ENCODE data around the gene IKZF2. TPM values are rescaled to one million over a fixed set of nuclear protein-coding genes. Genes with fewer than 3 reads are reported as not detected.

The IKZF2 gene
- total and polyA plus RNA-seq, 8 donors: 0.56 to 19.8 (median 4.5) TPM

GRCh38 chr2:213177679-213178078, 26.3 kb upstream of the IKZF2 start:
- intact Hi-C loops (cut with DNase I; ENCODE audit: low total_unique reads): no loop called here
- no peaks in the 10 kb centered on the region for H3K27me3 ChIP-seq
- TF ChIP-seq POLR2AphosphoS5 (IDR thresholded peaks at IDR 0.05) (no peak), POLR2A (IDR thresholded peaks at IDR 0.05) (no peak), EP300 (IDR thresholded peaks at IDR 0.05) (no peak)
- no peaks in the 10 kb centered on the region for H3K9me3 ChIP-seq
- no peak overlapping the region for H3K27ac ChIP-seq
- DNase-seq: no peak
- 32 to 70% (median 52%) methylated on average over 1 of the region's 1 CpG for WGBS, 5 donors
- no peaks in the 10 kb centered on the region for H3K36me3 ChIP-seq
- no peak overlapping the region for H3K4me3 ChIP-seq
- no peaks in the 10 kb centered on the region for H3K4me1 ChIP-seq

- no peak overlapping the region for H3K4me3 ChIP-seq
- no peaks in the 10 kb centered on the region for H3K9me3 ChIP-seq
- no peak for DNase-seq
- no peaks in the 10 kb centered on the region for H3K36me3 ChIP-seq
- no peaks in the 10 kb centered on the region for H3K4me1 ChIP-seq
- H3K27me3 ChIP-seq: no peaks in the 10 kb centered on the region
- no peak for TF ChIP-seq POLR2A (IDR thresholded peaks at IDR 0.05)
- TF ChIP-seq EP300 (IDR thresholded peaks at IDR 0.05): no peak
- H3K27ac ChIP-seq: no peak overlapping the region
- WGBS, 5 donors: 66 to 81% (median 69%) methylated on average over 1 of the region's 1 CpG
- intact Hi-C loops (cut with DNase I; ENCODE audit: low total_unique reads): no loop called here
Measured at GRCh38 chr2:213175673-213176247, 24.3 kb upstream of the IKZF2 start.

GRCh38 chr2:213172641-213173040, 21.2 kb upstream of the IKZF2 start:
- no peak for DNase-seq
- Histone ChIP-seq H3K27ac (no peak overlapping the region), H3K36me3 (no peaks in the 10 kb centered on the region), H3K4me3 (no peak overlapping the region), H3K9me3 (no peaks in the 10 kb centered on the region), H3K4me1 (no peaks in the 10 kb centered on the region), H3K27me3 (no peaks in the 10 kb centered on the region)
- intact Hi-C loops (cut with DNase I; ENCODE audit: low total_unique reads): no loop called here
- WGBS, 5 donors: 9 to 53% (median 12%) methylated on average over 1 of the region's 1 CpG
- no peak for TF ChIP-seq EP300 (IDR thresholded peaks at IDR 0.05)
- TF ChIP-seq POLR2A (IDR thresholded peaks at IDR 0.05): no peak
- no peak for TF ChIP-seq CTCF (IDR thresholded peaks at IDR 0.05)
- no peak for TF ChIP-seq POLR2AphosphoS5 (IDR thresholded peaks at IDR 0.05)

DNA sequence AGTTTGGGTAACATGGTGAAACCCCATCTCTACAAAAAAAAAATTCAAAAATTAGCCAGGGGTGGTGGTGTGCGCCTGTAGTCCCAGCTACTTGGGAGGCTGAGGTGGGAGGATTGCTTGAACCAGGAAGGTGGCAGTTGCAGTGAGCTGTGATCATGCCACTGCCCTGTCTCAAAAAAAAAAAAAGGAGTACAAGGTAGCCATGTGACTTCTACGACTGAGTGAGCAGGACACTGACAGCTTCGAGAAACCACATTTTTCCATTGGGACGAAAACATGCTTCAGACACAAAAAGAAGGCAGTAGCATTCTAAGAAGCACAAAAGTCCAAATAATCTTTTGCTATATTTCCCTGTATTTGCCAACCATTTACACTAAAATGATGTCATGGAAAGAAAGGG, 19.7 kb upstream of the IKZF2 start:
- WGBS, 5 donors: 83 to 93% (median 90%) methylated on average over 4 of the region's 4 CpGs
- intact Hi-C loops (cut with DNase I; ENCODE audit: low total_unique reads): no loop called here
- TF ChIP-seq POLR2AphosphoS5 (IDR thresholded peaks at IDR 0.05) (no peak), CTCF (IDR thresholded peaks at IDR 0.05) (no peak), POLR2A (IDR thresholded peaks at IDR 0.05) (no peak), EP300 (IDR thresholded peaks at IDR 0.05) (no peak)
- H3K4me3 ChIP-seq: no peak overlapping the region
- no peaks in the 10 kb centered on the region for H3K36me3 ChIP-seq
- no peak for DNase-seq
- H3K27me3 ChIP-seq: no peaks in the 10 kb centered on the region
- no peaks in the 10 kb centered on the region for H3K4me1 ChIP-seq
- no peak overlapping the region for H3K27ac ChIP-seq
- H3K9me3 ChIP-seq: no peaks in the 10 kb centered on the region

DNA sequence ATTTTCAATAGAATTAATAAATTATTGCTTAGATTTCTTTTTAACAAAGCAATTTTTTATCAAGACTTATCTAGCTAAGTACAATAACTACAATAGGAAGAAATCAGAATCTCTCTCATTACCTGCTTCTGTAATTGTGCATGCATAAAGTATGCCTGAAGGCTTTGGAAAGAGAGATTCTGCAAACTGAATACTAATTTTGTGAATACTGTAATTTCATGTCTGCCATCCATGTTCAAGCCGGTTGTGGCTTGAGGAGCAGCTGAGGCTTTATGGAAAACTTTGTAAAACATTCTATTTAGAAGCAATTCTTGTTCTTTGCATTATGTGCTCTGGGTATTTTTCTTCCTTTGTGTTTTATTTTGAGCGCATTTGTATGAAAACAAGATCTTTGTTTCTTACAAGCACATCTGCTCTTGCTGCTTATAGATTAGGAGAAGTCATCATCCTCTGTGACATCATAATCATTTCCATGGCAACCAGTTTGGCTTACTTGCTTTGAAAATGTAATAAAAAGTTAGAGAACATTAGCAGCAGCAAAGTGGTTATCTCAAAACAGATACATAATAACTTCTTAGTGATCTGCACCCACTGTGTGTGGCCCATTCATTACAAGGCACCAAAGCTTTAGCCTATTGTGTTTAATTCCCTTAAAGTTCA, 16.0 kb upstream of the IKZF2 start:
- intact Hi-C loops (cut with DNase I; ENCODE audit: low total_unique reads): loop anchor here (10.0 kb wide), 1 partner anchor 403 kb away; no protein-coding TSS in a partner anchor
- 85 to 91% (median 88%) methylated on average over 2 of the region's 2 CpGs for WGBS, 5 donors
- Histone ChIP-seq H3K27ac (no peak overlapping the region), H3K9me3 (no peaks in the 10 kb centered on the region), H3K4me1 (no peaks in the 10 kb centered on the region), H3K27me3 (no peaks in the 10 kb centered on the region), H3K36me3 (no peaks in the 10 kb centered on the region), H3K4me3 (no peak overlapping the region)
- DNase-seq: no peak
- no peak for TF ChIP-seq CTCF (IDR thresholded peaks at IDR 0.05)
- no peak for TF ChIP-seq POLR2A (IDR thresholded peaks at IDR 0.05)
- TF ChIP-seq POLR2AphosphoS5 (IDR thresholded peaks at IDR 0.05): no peak
- TF ChIP-seq EP300 (IDR thresholded peaks at IDR 0.05): no peak
